HG02943 (cell line): ENCODE measurements around the gene ERN2.

Source experiments
- ATAC-seq: cut with Tn5 transposase; IDR thresholded peaks from one replicate; pipeline ENCODE4 v1.9.1; 2021; ENCODE audit warnings: mild to moderate bottlenecking, low read depth, moderate library complexity; ENCODE audit not compliant: unreplicated experiment

The ERN2 gene

GRCh38 chr16:23650674-23651416 is 62.2 kb downstream of the ERN2 start:
- no peak for ATAC-seq

- ATAC-seq = no peak
Measured at GRCh38 chr16:23642246-23642774, 70.7 kb downstream of the ERN2 start.

- ATAC-seq = peak; percentile 96
Measured at GRCh38 chr16:23640931-23641765, 71.9 kb downstream of the ERN2 start, which contains the start of the genes DCTN5 and PALB2. DCTN5 (plus strand) TSS chr16:23641466; CDS start chr16:23641543, 77 bp downstream. PALB2 (minus strand) TSS chr16:23641310; CDS start chr16:23641157, 153 bp downstream.

- no peak for ATAC-seq
Measured at GRCh38 chr16:23640615-23640930, 72.4 kb downstream of the ERN2 start.
